GM18909 (cell line): Measurements from ENCODE around the gene PRR12.

Experiments
- ATAC-seq: cut with Tn5 transposase; IDR thresholded peaks from one replicate; pipeline ENCODE4 v1.9.1; 2021; ENCODE audit warnings: mild to moderate bottlenecking; ENCODE audit not compliant: unreplicated experiment, poor library complexity

PRR12 gene

DNA sequence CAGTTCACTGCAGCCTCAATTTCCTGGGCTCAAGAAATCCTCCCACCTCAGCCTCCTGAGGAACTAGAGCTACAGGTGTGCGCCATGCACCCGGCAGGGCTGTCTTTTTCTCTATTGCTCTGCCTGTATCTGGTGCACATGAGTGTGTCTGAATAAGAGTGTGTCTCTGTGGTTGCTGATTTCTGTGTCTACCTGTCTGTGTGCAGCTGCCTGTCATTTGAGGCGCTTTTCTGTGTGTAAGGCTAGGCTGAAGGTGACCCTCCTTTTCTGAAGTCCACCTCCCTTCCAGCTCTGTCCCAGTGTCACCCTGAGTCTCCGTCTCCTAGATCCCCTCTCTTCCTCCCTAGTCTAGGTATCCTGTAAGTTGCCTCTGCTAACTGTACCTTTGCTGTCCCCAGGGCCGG, 1.5 kb upstream of the PRR12 start:
- ATAC-seq = no peak

DNA sequence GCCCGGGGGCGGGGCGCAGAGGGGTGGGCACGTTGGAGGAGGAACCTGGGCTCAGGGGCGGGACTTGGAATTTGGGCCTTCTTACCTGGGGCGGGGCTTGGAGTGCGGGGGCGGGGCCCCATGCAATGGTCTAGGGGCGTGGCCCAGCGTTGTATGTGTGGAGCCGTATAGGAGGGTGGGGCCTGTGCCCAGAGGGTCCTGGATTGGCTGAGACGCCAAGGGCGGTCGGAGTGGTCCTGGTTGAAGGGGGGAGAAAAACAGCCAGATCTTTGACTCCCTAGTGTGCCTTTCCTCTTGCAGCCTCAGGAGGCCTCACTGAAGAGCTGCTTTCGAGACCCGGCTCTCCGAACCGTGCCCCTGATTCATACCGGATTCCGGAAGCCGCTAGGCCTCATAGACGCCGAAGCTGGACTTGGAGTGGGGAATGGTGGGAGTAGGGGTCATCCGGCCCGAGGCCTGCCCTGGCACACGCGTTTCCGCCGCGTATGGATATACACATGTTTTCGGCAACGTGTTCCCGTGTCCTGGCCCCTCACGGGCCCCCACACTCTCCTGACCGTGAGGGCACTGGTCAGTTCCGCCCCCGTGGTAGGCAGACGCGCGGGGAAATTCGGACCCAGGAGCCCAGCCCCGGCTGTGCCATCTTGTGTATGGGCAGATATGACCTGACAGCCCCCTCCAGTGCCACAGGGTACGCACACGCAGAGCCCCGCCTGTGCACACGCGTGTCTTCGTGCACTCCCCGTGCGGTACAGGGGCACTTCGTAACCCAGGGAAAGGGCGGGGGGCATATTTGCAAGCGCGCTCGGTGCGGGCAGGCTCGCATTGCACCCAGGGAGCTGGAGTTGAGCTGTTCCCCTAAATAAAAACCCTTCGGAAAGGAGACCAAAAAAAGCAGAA, 661 bp upstream of the PRR12 start:
- peak; percentile 71 for ATAC-seq

DNA sequence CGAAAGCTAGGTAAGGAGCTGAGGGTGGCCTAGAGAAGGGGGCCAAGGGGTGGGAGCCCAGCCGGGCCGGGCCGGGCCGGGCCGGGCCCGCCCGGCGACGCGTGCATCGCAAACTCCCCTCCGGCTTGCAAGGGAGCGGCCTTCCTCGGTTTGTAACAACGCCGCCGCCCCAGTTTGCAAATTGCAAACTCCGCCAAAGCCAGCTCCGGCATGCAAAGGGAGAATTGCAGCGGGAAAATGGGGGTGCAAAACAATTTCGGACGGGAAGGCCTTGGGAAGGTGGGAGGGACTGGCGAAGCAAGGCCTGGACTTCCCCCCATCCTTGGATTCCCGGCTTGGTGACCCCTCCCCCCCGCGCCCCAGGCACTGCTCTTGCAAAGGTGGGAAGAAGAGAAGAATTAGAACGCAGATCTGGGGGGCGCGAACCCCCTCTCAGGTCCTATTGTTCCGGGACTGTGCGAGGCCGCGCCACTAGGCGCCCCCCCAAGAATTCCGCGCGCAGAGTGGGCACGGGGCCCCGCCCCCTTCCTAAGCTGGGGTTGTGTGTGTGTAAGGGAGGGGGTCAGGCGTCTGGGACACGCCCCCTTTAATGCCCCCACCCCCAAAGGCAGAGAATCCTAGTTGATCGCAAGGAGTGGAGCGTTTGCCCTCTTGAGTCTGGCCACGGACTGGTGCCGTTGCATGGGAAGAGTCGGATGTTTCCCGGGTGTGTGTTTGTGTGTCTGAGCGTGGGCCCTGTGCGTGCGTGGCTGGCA, 926 bp downstream of the PRR12 start:
- no peak for ATAC-seq

DNA sequence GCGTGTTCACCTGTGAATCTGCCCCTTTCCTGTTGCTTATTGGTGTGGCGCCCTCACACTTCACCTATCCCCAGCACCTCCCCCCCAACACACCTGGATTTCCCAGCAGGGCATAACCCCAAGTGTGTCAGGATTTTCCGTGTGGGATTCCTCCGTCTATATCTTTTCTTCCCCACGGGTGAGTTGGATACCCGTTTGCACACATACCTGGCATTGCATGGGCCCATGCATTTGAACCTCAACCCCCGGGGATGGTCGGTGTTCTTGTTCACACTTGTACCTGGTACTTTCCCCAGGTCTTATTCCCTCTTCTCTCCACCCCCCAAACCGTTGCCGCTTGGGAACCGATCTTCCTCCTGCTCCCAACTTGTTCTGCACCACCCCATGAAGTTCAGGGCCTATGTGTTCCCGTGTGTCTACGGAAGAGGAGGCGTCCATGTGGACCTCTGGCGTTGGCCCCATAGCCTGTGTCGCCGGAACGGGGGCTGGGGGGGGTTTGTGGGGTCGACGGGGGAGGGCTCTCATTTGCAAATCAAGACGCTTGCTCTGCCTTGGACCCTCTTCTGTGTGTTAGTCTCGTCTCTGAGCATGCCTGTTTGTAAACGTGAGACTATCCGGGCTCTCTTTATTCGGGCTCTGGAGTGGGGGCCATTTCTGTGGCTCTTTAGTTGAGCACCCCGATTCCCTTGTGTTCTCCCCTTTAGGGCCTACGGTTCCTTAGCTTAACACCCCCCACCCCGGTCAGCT, 1.7 kb downstream of the PRR12 start:
- ATAC-seq = no peak

DNA sequence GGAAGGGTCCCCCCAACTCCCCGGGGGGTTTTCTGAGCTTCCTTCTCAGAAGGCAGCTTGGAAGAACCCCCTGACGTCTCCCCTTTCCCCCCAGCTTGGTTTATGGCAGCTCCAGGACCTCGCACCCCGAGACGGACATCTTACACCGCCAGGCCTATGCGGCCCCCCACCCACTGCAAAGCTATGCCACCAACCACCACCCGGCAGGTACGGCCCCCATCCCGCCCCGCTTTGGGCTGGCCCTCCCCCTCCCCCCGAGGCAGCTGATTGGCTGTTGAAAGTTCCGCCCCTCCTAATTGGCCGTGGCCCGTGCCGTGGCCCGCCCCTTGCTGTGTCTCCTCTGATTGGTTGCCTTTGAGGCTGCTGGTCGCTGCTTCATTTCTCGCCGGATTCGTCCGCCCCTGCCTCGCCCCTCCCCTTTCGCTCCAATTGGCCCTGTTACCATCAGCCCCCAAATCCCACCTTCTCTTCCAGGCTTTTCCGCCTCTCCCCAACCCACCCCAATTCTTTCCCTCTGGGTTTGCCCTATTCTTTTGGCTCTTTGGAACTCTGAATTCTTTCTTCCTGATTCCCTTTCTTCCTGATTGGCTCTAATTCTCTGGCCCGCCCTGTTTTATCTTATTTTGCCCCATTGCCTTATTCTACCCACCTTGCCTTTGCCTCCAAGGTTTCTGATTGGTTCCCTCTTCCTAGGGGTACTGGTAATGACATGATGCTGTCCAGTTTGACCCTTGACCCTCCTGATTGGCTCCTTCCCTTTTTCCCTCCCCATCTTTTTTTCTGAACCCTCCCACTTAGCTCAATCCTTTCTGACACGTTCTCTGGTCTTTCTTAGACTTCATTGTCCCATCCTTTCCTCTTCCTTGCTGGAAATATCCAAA, 2.5 kb downstream of the PRR12 start:
- ATAC-seq = peak; percentile 41

DNA sequence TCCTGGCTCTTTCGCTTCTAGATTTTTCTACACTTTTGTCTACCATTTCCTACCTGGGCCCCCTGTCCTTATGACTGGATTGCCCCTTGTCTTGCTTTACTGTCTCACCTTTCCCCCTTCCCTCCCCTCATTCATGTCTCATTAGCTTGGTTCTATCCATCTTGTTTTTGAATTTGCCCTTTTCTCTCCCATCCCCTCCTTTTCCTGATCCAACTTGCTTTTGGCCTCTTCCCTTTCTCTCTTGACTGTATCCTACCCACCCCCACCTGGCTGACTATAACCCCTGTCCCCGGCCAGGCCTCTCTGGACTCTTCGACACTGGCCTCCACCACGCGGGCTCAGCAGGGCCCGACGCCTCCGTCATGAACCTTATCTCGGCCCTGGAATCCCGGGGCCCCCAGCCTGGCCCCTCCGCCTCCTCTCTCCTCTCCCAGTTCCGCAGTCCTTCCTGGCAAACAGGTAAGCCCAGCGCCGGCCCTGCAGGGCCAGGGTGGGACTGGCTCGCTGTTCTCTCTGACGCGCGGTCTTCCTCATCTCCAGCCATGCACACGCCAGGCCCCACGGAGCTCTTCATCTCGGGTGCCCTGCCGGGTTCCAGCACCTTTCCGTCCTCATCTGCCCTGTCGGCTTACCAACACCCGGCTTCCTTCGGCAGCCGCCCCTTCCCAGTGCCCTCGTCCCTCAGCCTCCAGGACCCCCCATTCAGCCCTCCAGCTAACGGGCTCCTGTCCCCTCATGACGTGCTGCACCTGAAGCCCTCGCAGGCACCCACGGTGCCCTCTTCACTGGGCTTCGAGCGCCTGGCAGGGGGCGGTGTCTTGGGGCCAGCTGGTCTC, 3.4 kb downstream of the PRR12 start:
- no peak for ATAC-seq

DNA sequence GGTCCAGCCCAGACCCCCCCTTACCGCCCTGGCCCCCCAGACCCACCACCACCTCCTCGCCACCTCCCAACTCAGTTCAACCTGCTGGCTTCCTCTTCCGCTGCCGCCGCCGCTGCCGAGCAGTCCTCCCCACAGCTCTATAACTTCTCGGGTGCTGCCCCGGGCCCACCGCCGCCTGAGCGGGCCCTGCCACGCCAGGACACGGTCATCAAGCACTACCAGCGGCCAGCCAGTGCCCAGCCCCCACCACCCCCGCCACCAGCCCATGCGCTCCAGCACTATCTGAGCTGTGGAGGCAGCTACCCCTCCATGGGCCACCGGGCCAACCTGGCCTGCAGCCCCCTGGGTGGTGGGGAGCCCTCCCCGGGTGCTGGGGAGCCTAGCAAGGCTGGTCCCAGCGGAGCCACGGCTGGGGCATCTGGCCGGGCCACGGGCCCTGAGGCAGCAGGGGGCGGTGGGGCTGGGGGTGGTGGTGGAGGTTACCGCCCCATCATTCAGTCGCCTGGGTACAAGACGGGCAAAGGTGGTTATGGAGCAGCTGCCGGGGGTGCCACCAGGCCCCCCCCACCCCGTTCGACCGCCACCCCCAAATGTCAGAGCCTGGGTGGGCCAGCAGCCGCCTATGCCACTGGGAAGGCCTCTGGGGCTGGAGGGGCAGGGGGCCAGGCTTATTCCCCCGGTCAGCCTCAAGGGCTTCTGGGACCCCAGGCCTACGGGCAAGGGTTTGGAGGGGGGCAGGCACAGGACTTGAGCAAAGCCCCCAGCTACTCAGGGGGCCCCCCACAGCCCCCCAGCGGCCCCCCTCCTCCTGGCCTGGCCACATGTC, 4.2 kb downstream of the PRR12 start:
- no peak for ATAC-seq

DNA sequence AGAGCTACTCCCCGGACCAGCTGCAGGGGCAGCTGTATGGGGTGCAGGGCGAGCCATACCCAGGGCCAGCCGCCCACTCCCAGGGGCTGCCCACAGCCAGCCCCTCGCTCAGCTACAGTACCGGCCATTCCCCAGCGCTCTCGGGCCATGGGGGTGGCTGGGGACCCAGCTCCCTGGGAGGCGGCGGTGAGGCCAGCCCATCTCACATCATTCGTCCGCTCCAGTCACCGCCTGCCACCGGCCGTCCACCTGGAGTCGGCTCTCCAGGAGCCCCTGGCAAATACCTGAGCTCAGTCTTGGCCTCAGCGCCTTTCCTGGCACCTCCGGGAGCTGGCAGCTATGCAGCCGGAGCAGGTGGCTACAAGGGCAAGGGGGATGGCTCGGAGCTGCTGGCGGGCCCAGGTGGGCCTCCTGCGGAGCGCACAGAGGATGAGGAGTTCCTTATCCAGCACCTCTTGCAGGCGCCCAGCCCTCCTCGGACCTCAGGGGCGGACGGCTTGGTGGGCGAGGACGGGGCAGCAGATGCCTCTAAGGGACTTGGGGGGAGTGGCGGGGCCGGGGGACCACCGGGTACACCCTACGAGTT, 4.9 kb downstream of the PRR12 start:
- no peak for ATAC-seq

DNA sequence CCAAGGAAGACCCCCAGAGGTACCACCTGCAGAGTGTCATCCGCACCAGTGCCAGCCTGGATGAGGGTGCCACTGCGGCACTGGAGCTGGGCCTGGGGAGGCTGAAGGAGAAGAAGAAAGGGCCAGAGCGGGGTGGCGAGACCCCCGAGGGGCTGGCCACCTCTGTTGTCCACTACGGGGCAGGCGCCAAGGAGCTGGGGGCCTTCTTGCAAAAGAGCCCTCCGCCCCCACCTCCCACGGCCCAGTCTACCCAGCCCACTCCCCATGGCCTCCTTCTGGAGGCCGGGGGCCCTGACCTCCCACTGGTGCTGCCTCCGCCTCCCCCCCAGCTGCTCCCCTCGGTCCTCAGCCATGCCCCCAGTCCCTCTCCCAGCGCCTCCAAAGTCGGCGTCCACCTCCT, 5.4 kb downstream of the PRR12 start:
- ATAC-seq = no peak

DNA sequence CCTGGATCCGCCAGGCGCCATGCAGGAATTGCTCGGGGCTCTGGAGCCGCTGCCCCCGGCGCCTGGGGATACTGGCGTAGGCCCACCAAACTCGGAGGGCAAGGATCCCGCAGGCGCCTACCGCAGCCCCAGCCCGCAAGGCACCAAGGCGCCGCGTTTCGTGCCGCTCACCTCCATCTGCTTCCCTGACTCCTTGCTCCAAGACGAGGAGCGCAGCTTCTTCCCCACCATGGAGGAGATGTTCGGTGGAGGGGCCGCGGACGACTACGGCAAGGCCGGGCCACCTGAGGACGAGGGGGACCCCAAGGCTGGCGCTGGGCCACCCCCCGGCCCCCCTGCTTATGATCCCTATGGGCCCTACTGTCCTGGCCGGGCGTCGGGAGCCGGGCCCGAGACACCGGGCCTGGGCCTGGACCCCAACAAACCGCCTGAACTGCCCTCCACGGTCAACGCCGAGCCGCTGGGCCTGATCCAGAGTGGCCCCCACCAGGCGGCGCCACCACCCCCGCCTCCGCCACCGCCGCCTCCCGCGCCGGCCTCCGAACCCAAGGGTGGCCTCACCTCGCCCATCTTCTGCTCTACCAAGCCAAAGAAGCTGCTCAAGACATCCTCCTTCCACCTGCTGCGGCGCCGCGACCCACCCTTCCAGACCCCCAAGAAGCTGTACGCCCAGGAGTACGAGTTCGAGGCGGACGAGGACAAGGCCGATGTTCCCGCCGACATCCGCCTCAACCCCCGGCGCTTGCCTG, 6.1 kb downstream of the PRR12 start:
- no peak for ATAC-seq

DNA sequence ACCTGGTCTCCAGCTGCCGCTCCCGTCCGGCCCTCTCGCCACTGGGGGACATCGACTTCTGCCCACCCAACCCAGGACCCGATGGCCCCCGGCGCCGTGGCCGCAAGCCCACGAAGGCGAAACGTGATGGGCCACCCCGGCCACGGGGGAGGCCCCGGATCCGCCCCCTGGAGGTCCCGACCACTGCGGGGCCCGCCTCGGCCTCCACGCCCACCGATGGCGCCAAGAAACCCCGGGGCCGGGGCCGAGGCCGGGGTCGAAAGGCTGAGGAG, 6.7 kb downstream of the PRR12 start:
- ATAC-seq = no peak

DNA sequence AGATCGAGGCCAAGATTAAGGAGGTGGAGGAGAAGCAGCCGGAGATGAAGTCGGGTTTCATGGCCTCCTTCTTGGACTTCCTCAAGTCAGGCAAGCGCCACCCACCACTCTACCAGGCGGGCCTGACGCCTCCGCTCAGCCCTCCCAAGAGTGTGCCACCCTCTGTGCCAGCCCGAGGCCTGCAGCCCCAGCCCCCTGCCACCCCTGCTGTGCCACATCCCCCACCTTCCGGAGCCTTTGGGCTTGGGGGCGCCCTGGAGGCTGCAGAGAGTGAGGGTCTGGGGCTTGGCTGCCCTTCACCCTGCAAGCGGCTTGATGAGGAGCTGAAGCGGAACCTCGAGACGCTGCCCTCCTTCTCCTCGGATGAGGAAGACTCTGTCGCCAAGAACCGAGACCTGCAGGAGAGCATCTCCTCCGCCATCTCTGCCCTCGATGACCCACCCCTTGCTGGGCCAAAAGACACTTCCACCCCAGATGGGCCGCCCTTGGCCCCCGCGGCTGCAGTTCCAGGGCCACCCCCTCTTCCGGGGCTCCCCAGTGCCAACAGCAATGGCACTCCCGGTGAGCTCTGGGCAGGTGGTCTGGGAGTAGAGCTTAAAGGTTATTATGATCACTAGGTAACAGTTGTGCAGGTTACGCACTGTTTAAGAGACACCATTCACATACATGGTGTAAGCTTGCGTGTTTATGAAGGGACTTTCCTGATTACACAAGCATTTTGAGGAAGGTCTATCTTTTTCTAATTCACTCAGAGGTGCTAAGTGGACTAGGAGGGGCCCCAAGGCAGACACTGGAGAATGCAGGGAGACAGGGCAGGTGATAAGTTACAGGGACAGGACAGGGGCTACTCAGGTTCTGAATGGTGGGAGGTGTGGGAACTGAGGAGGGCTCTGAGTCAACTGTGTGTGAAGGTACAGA, 8.7 kb downstream of the PRR12 start:
- no peak for ATAC-seq

DNA sequence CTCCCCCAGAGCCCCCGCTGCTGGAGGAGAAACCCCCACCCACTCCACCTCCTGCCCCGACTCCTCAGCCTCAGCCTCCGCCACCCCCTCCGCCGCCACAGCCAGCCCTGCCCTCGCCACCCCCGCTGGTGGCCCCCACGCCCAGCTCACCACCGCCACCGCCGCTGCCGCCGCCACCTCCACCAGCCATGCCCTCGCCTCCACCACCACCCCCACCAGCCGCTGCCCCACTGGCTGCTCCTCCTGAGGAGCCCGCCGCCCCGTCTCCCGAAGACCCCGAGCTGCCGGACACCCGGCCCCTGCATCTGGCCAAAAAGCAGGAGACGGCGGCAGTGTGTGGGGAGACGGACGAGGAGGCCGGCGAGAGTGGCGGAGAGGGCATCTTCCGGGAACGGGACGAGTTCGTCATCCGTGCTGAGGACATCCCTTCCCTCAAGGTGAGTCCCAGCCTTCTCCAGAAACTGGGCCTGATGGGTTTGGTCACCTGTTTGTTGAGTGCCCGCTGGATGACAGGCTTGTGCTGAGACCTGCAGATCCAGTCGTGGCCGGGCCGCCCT, 10.6 kb downstream of the PRR12 start:
- no peak for ATAC-seq

DNA sequence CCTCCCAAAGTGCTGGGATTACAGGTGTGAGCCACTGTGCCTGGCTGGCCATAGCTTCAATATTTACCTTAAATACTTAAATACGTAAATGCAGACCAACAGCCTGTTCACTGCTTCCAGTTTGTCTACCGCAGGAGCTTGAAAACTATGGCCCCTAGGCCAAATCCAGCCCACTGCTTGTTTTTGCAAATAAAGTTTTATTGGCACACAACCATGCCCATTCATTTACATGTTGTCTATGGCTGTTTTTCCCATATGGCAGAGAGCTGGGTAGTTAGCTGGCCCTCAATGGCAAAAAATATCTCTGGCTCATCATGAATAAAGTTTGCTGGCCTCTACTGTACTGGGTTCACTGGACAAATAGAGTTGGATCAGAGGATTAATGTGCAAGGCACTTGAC, 11.8 kb downstream of the PRR12 start:
- no peak for ATAC-seq

DNA sequence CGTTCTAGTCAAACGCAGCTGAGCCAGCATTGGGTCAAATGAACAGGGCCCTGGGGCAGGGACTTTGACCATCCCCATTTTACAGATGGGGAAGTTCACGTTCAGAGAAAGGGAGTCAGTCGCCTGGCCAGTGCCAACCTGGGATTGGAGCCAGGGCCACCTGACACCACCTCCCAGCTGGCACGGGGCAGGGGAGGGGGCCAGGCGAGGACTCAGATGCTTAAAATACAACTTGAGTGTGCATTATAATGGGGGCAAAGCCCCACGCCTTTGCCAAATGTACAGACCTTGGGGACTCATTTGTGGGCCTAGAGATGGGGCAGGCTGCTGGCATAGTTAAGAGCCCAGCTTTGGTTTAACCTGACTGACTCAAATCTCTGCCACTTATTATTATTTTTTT, 14.6 kb downstream of the PRR12 start:
- ATAC-seq = no peak

DNA sequence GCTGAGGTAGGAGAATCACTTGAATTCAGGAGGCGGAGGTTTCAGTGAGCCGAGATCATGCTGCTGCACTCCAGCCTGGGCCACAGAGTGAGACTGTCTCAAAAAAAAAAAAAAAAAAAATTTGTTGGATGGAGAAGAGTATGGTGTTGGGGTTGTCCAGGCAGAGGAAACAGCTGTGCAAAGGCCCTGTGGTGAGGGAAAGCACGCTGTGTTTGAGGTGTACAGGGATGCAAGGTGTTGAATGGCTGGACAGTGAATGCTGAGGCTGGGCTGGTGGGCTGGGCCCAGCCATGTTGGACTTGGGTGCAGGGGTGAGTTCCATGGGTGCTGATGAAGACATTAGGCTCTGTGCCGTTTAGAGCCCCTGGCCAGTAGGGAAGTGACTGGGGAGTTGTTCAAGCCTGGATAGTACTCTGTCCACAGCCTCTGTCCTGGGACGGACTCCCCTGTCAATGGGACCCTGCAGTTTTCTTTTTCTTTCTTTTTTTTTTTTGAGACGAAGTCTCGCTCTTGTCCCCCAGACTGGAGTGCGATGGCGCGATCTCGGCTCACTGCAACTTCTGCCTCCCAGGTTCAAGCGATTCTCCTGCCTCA, 18.6 kb downstream of the PRR12 start:
- no peak for ATAC-seq
